OCI-LY7 (cell line): ENCODE measurements around the gene ARHGAP18. TPM values are rescaled to one million over a fixed set of nuclear protein-coding genes. Genes with fewer than 3 reads are reported as not detected.
A peak's percentile ranks its signal among the peaks of the same experiment; 100 is the strongest.

Experiments used
- BruUV-seq: library from RNA; stranded (reverse); fragments of 400-500 nt; replicated peaks from 2 replicates; lab custom pipeline; 2021; lab: Mats Ljungman, UMichigan
- CTCF ChIA-PET: fragments of 300-600 bp; sonication (Branson Sonifier 250); formaldehyde crosslinking; loops from one replicate; lab custom pipeline; 2022; ENCODE audit warnings: antibody characterized with exemption; ENCODE audit not compliant: unreplicated experiment; lab: Charles Lee
- POLR2A ChIA-PET: fragments of 300-600 bp; sonication (Branson Sonifier 250); formaldehyde crosslinking; loops from one replicate; lab custom pipeline; 2022; ENCODE audit warnings: antibody characterized with exemption; lab: Charles Lee
- DNase-seq: peaks from one replicate; pipeline ENCODE4 v3.0.0-alpha.2; 2015; ENCODE audit warnings: low spot score
- H2AFZ ChIP-seq: fragments of 200-600 bp; sonication (generic), shearing (Covaris generic); 2 replicates; pipeline ENCODE4 v1.6.1; 2014; ENCODE audit warnings: mild to moderate bottlenecking, antibody characterized with exemption, low read length, moderate library complexity
- H3K27ac ChIP-seq: fragments of 200-600 bp; sonication (generic); 2 replicates; pipeline ENCODE4 v1.5.1; 2014; ENCODE audit warnings: mixed run types, low read depth, mild to moderate bottlenecking, moderate library complexity, low read length, inconsistent platforms; ENCODE audit not compliant: poor library complexity, severe bottlenecking
- H3K36me3 ChIP-seq: fragments of 200-600 bp; sonication (generic); 2 replicates; pipeline ENCODE4 v1.6.1; 2014; ENCODE audit warnings: mild to moderate bottlenecking, antibody characterized with exemption, low read length, moderate library complexity, mixed read lengths; ENCODE audit not compliant: insufficient read depth
- H3K4me1 ChIP-seq: fragments of 200-600 bp; sonication (generic); 2 replicates; pipeline ENCODE4 v1.5.1; 2014; ENCODE audit warnings: mild to moderate bottlenecking, low read length; ENCODE audit not compliant: insufficient read depth, poor library complexity, severe bottlenecking
- H3K4me2 ChIP-seq: fragments of 200-600 bp; sonication (generic); 2 replicates; pipeline ENCODE4 v1.6.1; 2014; ENCODE audit warnings: mild to moderate bottlenecking, low read length
- H3K4me3 ChIP-seq: fragments of 200-600 bp; sonication (generic); 2 replicates; pipeline ENCODE4 v1.5.1; 2014; ENCODE audit warnings: mild to moderate bottlenecking, low read depth, low read length; ENCODE audit not compliant: poor library complexity, severe bottlenecking
- H3K79me2 ChIP-seq: fragments of 200-600 bp; sonication (generic); 2 replicates; pipeline ENCODE4 v1.6.1; 2016; ENCODE audit warnings: low read depth, mild to moderate bottlenecking, low read length, moderate library complexity, mixed read lengths; ENCODE audit not compliant: insufficient read depth
- H3K9me2 ChIP-seq: fragments of 200-600 bp; sonication (generic); 2 replicates; pipeline ENCODE4 v1.6.1; 2016; ENCODE audit warnings: mild to moderate bottlenecking, low read length, mixed read lengths; ENCODE audit not compliant: insufficient read depth
- H3K9me3 ChIP-seq: fragments of 200-600 bp; sonication (generic); 2 replicates; pipeline ENCODE4 v1.6.1; 2014; ENCODE audit warnings: mild to moderate bottlenecking, mixed run types, low read length, mixed read lengths
- H4K20me1 ChIP-seq: fragments of 200-600 bp; sonication (generic); 2 replicates; pipeline ENCODE4 v1.6.1; 2014; ENCODE audit warnings: mild to moderate bottlenecking, antibody characterized with exemption, low read length, moderate library complexity, mixed read lengths; ENCODE audit not compliant: insufficient read depth
- CTCF ChIP-seq: fragments of 200-600 bp; sonication (generic); conservative IDR thresholded peaks from 2 replicates; pipeline ENCODE4 v1.5.1; 2014; ENCODE audit warnings: mild to moderate bottlenecking, antibody characterized with exemption, low read length, moderate library complexity, mixed read lengths
- EZH2phosphoT487 ChIP-seq: fragments of 200-600 bp; sonication (generic); IDR thresholded peaks from 2 replicates; pipeline ENCODE4 v1.6.1; 2018; ENCODE audit warnings: low read depth, borderline replicate concordance, mild to moderate bottlenecking, mixed run types, antibody characterized with exemption, low read length, moderate library complexity, mixed read lengths
- intact Hi-C: fragments of 100-400 bp; cut with micrococcal nuclease; formaldehyde crosslinking; loops from one replicate; pipeline ENCODE4 v1.10.0; 2022; ENCODE audit not compliant: unreplicated experiment
- total RNA-seq, 2 experiments: library from RNA; depleted of rRNA in 1 of 2; stranded (reverse); fragments of >200 nt in 1 of 2; shearing (Covaris generic) in 1 of 2; gene quantifications; 2 replicates each; pipeline ENCODE4 v1.2.3, GENCODE V29; 2014 to 2022

Gene ARHGAP18
- total RNA-seq, 2 experiments from 2014 or later = 4.8 to 7.5 TPM

- ChIA-PET POLR2A (interaction anchor here (0.6 to 3.4 kb wide), 7 partner anchors 10 to 779 kb away, joined by 3 to 17 read pairs (median 3); no protein-coding TSS in a partner anchor), CTCF (no interaction called here)
- H4K20me1 ChIP-seq = no peaks in the 10 kb centered on the region
- no peaks in the 10 kb centered on the region for H3K9me2 ChIP-seq
- peak overlapping the region; percentile 97; the same call in 1 of the 2 replicates for H2AFZ ChIP-seq
- H3K79me2 ChIP-seq = no peaks in the 10 kb centered on the region
- H3K4me2 ChIP-seq = no peak overlapping the region
- TF ChIP-seq EZH2phosphoT487 (no peak), CTCF (no peak)
- no peaks in the 10 kb centered on the region for H3K4me1 ChIP-seq
- H3K36me3 ChIP-seq = no peaks in the 10 kb centered on the region
- no peak for DNase-seq
- H3K27ac ChIP-seq = no peak overlapping the region
- H3K4me3 ChIP-seq = no peak overlapping the region
- no TSS peak for BruUV-seq
- intact Hi-C loops = loop anchor here (5.0 kb wide), 1 partner anchor 60 kb away; no protein-coding TSS in a partner anchor
- H3K9me3 ChIP-seq = no peaks in the 10 kb centered on the region
Measured at GRCh38 chr6:129732542-129732941, 22.6 kb upstream of the ARHGAP18 start.

- intact Hi-C loops = loop anchor here (5.0 kb wide), 1 partner anchor 60 kb away; no protein-coding TSS in a partner anchor
- no peak for TF ChIP-seq CTCF
- no peak for TF ChIP-seq EZH2phosphoT487
- no peak overlapping the region for H3K27ac ChIP-seq
- H3K9me2 ChIP-seq = no peaks in the 10 kb centered on the region
- no TSS peak for BruUV-seq
- H3K79me2 ChIP-seq = no peaks in the 10 kb centered on the region
- H3K9me3 ChIP-seq = no peaks in the 10 kb centered on the region
- H3K4me3 ChIP-seq = no peak overlapping the region
- DNase-seq = no peak
- H3K36me3 ChIP-seq = no peaks in the 10 kb centered on the region
- H3K4me1 ChIP-seq = no peaks in the 10 kb centered on the region
- CTCF ChIA-PET = no interaction called here
- no peak overlapping the region for H3K4me2 ChIP-seq
- H4K20me1 ChIP-seq = no peaks in the 10 kb centered on the region
- POLR2A ChIA-PET = interaction anchor here (0.6 to 3.4 kb wide), 5 partner anchors 10 to 1305 kb away, joined by 3 to 17 read pairs (median 3); no protein-coding TSS in a partner anchor
- peak overlapping the region; percentile 97; the same call in 1 of the 2 replicates for H2AFZ ChIP-seq
Measured at GRCh38 chr6:129732034-129732433, 22.1 kb upstream of the ARHGAP18 start.

GRCh38 chr6:129731428-129731827 is 21.5 kb upstream of the ARHGAP18 start:
- DNase-seq = no peak
- H3K4me1 ChIP-seq = no peaks in the 10 kb centered on the region
- POLR2A ChIA-PET = interaction anchor here (0.5 to 3.4 kb wide), 5 partner anchors 18 to 1306 kb away, joined by 3 to 17 read pairs (median 4); no protein-coding TSS in a partner anchor
- no peaks in the 10 kb centered on the region for H3K36me3 ChIP-seq
- CTCF ChIA-PET = interaction anchor here (0.6 to 1.0 kb wide), 3 partner anchors 12 to 134 kb away, joined by 3 to 4 read pairs (median 3); no protein-coding TSS in a partner anchor
- H3K4me3 ChIP-seq = no peak overlapping the region
- no peaks in the 10 kb centered on the region for H3K79me2 ChIP-seq
- H3K4me2 ChIP-seq = no peak overlapping the region
- no peaks in the 10 kb centered on the region for H3K9me2 ChIP-seq
- intact Hi-C loops = loop anchor here (5.0 kb wide), 1 partner anchor 59 kb away; no protein-coding TSS in a partner anchor
- no TSS peak for BruUV-seq
- H2AFZ ChIP-seq = peak overlapping the region; percentile 97; the same call in 1 of the 2 replicates
- no peaks in the 10 kb centered on the region for H3K9me3 ChIP-seq
- H4K20me1 ChIP-seq = no peaks in the 10 kb centered on the region
- TF ChIP-seq CTCF = no peak
- TF ChIP-seq EZH2phosphoT487 = no peak
- H3K27ac ChIP-seq = no peak overlapping the region
